Measurements from ENCODE around the gene PROSER2.

PROSER2 gene

GRCh38 chr10:11797847-11798633 is 25.1 kb upstream of the PROSER2 start:
- TF ChIP-seq, protein P1, sequence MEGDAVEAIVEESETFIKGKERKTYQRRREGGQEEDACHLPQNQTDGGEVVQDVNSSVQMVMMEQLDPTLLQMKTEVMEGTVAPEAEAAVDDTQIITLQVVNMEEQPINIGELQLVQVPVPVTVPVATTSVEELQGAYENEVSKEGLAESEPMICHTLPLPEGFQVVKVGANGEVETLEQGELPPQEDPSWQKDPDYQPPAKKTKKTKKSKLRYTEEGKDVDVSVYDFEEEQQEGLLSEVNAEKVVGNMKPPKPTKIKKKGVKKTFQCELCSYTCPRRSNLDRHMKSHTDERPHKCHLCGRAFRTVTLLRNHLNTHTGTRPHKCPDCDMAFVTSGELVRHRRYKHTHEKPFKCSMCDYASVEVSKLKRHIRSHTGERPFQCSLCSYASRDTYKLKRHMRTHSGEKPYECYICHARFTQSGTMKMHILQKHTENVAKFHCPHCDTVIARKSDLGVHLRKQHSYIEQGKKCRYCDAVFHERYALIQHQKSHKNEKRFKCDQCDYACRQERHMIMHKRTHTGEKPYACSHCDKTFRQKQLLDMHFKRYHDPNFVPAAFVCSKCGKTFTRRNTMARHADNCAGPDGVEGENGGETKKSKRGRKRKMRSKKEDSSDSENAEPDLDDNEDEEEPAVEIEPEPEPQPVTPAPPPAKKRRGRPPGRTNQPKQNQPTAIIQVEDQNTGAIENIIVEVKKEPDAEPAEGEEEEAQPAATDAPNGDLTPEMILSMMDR (IDR thresholded peaks at IDR 0.05; ENCODE audit: low read depth, low read length): no peak
- Histone ChIP-seq H3K4me3 (ENCODE audit: low read depth, low read length) (no peak overlapping the region), H3K36me3 (no peaks in the 10 kb centered on the region), H3K27ac (no peak overlapping the region), H3K27me3 (ENCODE audit: insufficient read depth, low read depth, severe bottlenecking) (no peaks in the 10 kb centered on the region), H3K9me3 (ENCODE audit: severe bottlenecking) (no peaks in the 10 kb centered on the region)
- DNase-seq: no peak

GRCh38 chr10:11798845-11799735 is 24.1 kb upstream of the PROSER2 start:
- TF ChIP-seq, protein P1 (IDR thresholded peaks at IDR 0.05; ENCODE audit: low read depth, low read length): no peak
- H3K27ac ChIP-seq: no peak overlapping the region
- no peak overlapping the region for H3K4me3 ChIP-seq (ENCODE audit: low read depth, low read length)
- H3K27me3 ChIP-seq (ENCODE audit: insufficient read depth, low read depth, severe bottlenecking): no peaks in the 10 kb centered on the region
- H3K36me3 ChIP-seq: no peaks in the 10 kb centered on the region
- H3K9me3 ChIP-seq (ENCODE audit: severe bottlenecking): no peaks in the 10 kb centered on the region
- no peak for DNase-seq

- Histone ChIP-seq H3K4me3 (ENCODE audit: low read depth, low read length) (no peak overlapping the region), H3K9me3 (ENCODE audit: severe bottlenecking) (no peaks in the 10 kb centered on the region), H3K27me3 (ENCODE audit: insufficient read depth, low read depth, severe bottlenecking) (no peaks in the 10 kb centered on the region), H3K36me3 (no peaks in the 10 kb centered on the region), H3K27ac (no peak overlapping the region)
- no peak for DNase-seq
- TF ChIP-seq, protein P1 (IDR thresholded peaks at IDR 0.05; ENCODE audit: low read depth, low read length): no peak
Observed at GRCh38 chr10:11799736-11800080, 23.4 kb upstream of the PROSER2 start.

DNA sequence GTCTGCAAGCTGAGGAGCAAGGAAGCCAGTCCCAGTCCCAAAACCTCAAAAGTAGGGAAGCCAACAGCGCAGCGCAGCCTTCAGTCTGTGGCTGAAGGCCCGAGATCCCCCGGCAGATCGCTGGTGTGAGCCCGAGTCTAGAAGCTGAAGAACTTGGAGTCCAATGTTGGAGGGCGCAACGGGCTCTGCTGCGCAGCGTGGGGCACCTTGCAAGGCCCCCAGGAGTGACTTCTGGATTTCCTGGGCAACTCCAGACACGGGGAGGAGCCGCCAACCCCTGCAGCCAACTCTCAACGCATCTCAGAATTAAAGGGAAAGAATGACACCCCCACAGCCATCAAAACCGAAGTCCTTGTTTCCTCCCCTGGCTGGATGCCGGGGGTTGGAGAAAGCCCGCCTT is 18.8 kb upstream of the PROSER2 start:
- Histone ChIP-seq H3K9me3 (ENCODE audit: severe bottlenecking) (no peaks in the 10 kb centered on the region), H3K27ac (no peak overlapping the region), H3K27me3 (ENCODE audit: insufficient read depth, low read depth, severe bottlenecking) (no peaks in the 10 kb centered on the region), H3K36me3 (no peaks in the 10 kb centered on the region), H3K4me3 (ENCODE audit: low read depth, low read length) (no peak overlapping the region)
- DNase-seq: no peak
- TF ChIP-seq, protein P1 (IDR thresholded peaks at IDR 0.05; ENCODE audit: low read depth, low read length): no peak

GRCh38 chr10:11805792-11806191 is 17.4 kb upstream of the PROSER2 start:
- H3K27ac ChIP-seq: no peak overlapping the region
- DNase-seq: no peak
- no peaks in the 10 kb centered on the region for H3K9me3 ChIP-seq (ENCODE audit: severe bottlenecking)
- TF ChIP-seq, protein P1 (IDR thresholded peaks at IDR 0.05; ENCODE audit: low read depth, low read length): no peak
- no peak overlapping the region for H3K4me3 ChIP-seq (ENCODE audit: low read depth, low read length)
- no peaks in the 10 kb centered on the region for H3K27me3 ChIP-seq (ENCODE audit: insufficient read depth, low read depth, severe bottlenecking)
- no peaks in the 10 kb centered on the region for H3K36me3 ChIP-seq
